HG02981 (cell line): ENCODE results near the gene ACSBG1.
"Not testable (repeated sequence)": the region's sequence is repeated elsewhere in the genome, so short reads cannot be mapped to it uniquely, and the experiment has no call there.

Experiments used
- ATAC-seq: cut with Tn5 transposase; IDR thresholded peaks from one replicate; pipeline ENCODE4 v1.9.1; 2021; ENCODE audit warnings: mild to moderate bottlenecking, moderate library complexity; ENCODE audit not compliant: unreplicated experiment

Gene ACSBG1

GRCh38 chr15:78170848-78171773, 63.3 kb downstream of the ACSBG1 start:
- ATAC-seq: peak; percentile 55

GRCh38 chr15:78168608-78169007, 65.8 kb downstream of the ACSBG1 start:
- ATAC-seq: no peak

- peak; percentile 77 for ATAC-seq
Measured at GRCh38 chr15:78167227-78167888, 67.0 kb downstream of the ACSBG1 start.

- ATAC-seq: no peak
Measured at GRCh38 chr15:78164010-78164409, 70.4 kb downstream of the ACSBG1 start.

GRCh38 chr15:78162038-78162437, 72.3 kb downstream of the ACSBG1 start:
- ATAC-seq: no peak

- no peak for ATAC-seq
Measured at GRCh38 chr15:78159395-78159794, 75.0 kb downstream of the ACSBG1 start.

GRCh38 chr15:78157203-78157602, 77.2 kb downstream of the ACSBG1 start:
- ATAC-seq: no peak

GRCh38 chr15:78156653-78157052, 77.7 kb downstream of the ACSBG1 start:
- no peak for ATAC-seq

GRCh38 chr15:78155355-78155939, 78.9 kb downstream of the ACSBG1 start:
- no peak for ATAC-seq

- ATAC-seq: no peak
Measured at GRCh38 chr15:78154955-78155354, 79.4 kb downstream of the ACSBG1 start.

- ATAC-seq: not testable (repeated sequence)
Measured at GRCh38 chr15:78151075-78151474, 83.3 kb downstream of the ACSBG1 start.

- no peak for ATAC-seq
Measured at GRCh38 chr15:78149805-78150751, 84.3 kb downstream of the ACSBG1 start.

GRCh38 chr15:78149068-78149804, 85.1 kb downstream of the ACSBG1 start, which contains the start of gene IDH3A:
IDH3A (plus strand) TSS chr15:78149362; CDS start chr15:78149404, 42 bp downstream.
- ATAC-seq: peak; percentile 84

- peak; percentile 3 for ATAC-seq
Measured at GRCh38 chr15:78148392-78149067, 85.8 kb downstream of the ACSBG1 start.

- ATAC-seq: no peak
Measured at GRCh38 chr15:78147566-78147965, 86.8 kb downstream of the ACSBG1 start.

GRCh38 chr15:78146425-78147154, 87.8 kb downstream of the ACSBG1 start:
- no peak for ATAC-seq

GRCh38 chr15:78142332-78142731, 92.0 kb downstream of the ACSBG1 start:
- ATAC-seq: no peak

GRCh38 chr15:78140292-78140691, 94.1 kb downstream of the ACSBG1 start:
- no peak for ATAC-seq

GRCh38 chr15:78139578-78139977, 94.8 kb downstream of the ACSBG1 start:
- ATAC-seq: no peak
